ENCODE results near the gene CAMK2D.

The CAMK2D gene

DNA sequence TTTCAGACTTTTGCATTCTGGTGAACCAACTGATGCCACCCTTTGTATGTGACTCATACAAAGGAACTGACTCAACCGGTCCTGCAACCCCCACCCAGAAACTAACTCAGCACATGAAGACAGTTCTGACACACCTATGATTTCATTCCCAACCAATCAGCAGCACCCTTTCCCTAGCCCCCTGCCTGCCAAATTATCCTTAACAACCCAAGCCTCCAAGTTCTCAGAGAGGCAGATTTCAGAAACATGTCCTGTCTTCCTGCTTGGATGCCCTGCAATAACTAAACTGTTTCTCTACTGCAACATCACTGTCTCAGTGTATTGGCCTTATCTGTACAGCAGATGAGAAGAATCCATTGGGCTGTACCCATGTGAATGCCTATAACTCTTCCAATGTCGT lies 284.7 kb downstream of the CAMK2D start:
- peak; percentile 92 for DNase-seq (ENCODE audit: low read depth)
- H3K4me3 ChIP-seq (ENCODE audit: low read length): no peak overlapping the region
- TF ChIP-seq, protein P1, sequence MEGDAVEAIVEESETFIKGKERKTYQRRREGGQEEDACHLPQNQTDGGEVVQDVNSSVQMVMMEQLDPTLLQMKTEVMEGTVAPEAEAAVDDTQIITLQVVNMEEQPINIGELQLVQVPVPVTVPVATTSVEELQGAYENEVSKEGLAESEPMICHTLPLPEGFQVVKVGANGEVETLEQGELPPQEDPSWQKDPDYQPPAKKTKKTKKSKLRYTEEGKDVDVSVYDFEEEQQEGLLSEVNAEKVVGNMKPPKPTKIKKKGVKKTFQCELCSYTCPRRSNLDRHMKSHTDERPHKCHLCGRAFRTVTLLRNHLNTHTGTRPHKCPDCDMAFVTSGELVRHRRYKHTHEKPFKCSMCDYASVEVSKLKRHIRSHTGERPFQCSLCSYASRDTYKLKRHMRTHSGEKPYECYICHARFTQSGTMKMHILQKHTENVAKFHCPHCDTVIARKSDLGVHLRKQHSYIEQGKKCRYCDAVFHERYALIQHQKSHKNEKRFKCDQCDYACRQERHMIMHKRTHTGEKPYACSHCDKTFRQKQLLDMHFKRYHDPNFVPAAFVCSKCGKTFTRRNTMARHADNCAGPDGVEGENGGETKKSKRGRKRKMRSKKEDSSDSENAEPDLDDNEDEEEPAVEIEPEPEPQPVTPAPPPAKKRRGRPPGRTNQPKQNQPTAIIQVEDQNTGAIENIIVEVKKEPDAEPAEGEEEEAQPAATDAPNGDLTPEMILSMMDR (IDR thresholded peaks at IDR 0.05; ENCODE audit: insufficient read depth, low read depth, low read length, missing control alignments): no peak

DNA sequence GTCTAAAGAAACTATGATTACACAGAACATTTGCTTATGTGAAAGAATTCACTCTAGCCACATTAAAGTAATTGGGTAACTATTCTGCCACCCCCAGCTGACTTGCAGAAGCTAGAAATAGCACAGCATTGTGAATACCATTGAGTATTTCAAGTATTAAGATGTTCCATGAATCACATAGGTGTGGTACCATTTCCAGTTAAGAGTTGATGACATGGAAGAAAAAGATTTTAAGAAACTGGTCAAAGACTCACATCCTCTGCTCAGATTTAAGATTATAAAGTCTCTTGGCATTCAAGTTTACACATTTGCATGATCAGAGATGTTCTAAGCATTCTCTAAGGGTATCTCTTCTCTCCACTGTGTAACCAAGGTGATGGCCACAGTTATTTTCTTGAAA lies 287.5 kb downstream of the CAMK2D start:
- no peak overlapping the region for H3K4me3 ChIP-seq (ENCODE audit: low read length)
- peak; percentile 95 for DNase-seq (ENCODE audit: low read depth)
- TF ChIP-seq, protein P1 (IDR thresholded peaks at IDR 0.05; ENCODE audit: insufficient read depth, low read depth, low read length, missing control alignments): no peak

DNA sequence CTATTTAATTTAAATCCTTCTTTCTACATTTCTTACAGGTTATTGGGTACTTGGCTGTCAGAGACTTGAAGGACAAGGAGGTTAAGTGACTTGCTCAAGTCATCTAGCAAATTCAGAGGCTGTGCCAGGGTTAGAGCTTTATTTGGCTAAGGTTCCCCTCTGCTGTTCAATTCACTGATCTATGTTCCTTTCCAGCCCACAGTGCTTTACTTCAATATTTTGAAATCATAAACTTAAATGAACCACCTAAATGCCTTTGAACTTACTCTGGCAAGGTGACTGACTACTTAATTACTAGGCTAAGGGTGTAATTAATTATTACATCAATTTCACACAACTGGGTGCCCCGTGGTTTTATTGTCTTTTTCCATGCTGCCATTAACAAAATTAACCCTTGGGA lies 288.7 kb downstream of the CAMK2D start:
- DNase-seq (ENCODE audit: low read depth): no peak

DNA sequence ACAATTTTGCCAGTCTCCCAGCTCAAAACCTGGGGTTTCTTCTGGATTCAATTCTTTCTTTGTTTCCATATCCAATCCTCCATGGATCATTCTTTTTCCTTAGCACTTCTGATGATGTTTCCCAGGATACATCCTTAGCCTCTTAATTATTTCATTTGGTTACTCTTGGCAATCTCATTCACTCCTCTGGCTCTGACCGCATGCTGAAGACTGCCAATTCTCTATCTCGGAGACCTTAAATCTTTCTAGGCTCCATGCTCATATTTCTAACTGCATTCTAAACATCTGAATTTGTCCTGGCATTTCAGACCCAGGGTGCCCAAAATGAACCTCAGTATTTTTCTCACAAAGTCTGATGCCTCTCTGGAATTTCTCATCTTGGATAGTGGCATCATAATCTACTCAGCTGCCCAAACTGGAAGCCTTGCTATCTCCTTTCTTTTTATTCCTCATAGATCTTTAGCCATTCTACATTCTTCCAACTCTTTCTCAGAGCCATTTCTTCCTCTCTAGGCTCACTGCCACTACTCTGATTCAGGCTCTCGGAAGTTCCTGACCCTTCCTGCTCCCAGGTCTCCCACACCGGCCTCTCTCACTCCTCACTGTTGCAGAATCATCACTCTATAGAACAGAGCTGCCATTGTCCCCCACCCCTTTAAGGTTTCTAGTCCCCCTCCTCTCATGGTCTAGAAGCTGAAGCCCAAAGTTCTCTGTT lies 290.2 kb downstream of the CAMK2D start:
- TF ChIP-seq, protein P1 (IDR thresholded peaks at IDR 0.05; ENCODE audit: insufficient read depth, low read depth, low read length, missing control alignments): no peak
- H3K4me3 ChIP-seq (ENCODE audit: low read length): no peak overlapping the region
- DNase-seq (ENCODE audit: low read depth): no peak

More for the DNA sequence above, 288.7 kb downstream of the CAMK2D start:
- TF ChIP-seq, protein P1 (IDR thresholded peaks at IDR 0.05; ENCODE audit: insufficient read depth, low read depth, low read length, missing control alignments): no peak
- no peak overlapping the region for H3K4me3 ChIP-seq (ENCODE audit: low read length)

DNA sequence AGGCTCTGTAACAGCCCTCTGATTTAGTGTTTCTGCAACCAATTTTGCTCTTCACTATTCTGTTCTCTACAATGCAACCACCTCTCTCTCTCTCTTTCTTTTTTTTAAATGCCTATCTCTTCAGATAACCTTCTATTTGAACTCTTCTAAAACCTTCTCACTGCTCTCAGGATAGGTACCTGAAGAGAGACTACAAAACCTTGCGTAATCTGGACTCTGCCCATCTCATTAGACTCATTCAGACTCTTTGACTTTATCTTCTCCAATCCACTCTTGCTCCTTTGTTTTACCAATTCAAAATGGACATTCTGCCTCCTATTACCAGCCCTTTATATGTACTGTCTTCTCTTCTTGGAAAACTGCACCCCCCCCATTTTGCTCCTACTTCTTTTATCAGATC lies 291.6 kb downstream of the CAMK2D start:
- no peak overlapping the region for H3K4me3 ChIP-seq (ENCODE audit: low read length)
- TF ChIP-seq, protein P1 (IDR thresholded peaks at IDR 0.05; ENCODE audit: insufficient read depth, low read depth, low read length, missing control alignments): no peak
- DNase-seq (ENCODE audit: low read depth): peak; percentile 19

DNA sequence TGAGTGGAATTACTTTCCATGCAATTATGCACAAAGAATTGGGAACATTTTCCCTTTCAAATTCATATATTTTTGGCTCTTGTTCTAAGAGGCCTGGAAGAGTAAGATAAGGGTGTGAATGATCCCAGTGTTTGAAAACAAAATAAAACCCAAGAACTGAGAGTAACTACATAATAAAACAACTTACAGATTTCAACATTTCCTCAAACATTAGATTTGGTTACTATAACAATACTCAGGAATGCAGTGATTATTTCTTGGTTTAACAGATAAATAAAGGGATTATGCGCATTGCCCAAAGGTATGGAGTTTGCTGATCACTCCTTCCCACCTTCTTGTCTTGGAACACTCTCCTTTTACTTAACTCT lies 292.5 kb downstream of the CAMK2D start:
- DNase-seq (ENCODE audit: low read depth): no peak
- TF ChIP-seq, protein P1 (IDR thresholded peaks at IDR 0.05; ENCODE audit: insufficient read depth, low read depth, low read length, missing control alignments): no peak
- H3K4me3 ChIP-seq (ENCODE audit: low read length): no peak overlapping the region

All from epithelial cell of esophagus (primary cell).